ENCODE data around the gene DLGAP4. TPM values are rescaled to one million over a fixed set of nuclear protein-coding genes. Genes with fewer than 3 reads are reported as not detected.
A peak's percentile ranks its signal among the peaks of the same experiment; 100 is the strongest.

DLGAP4 gene
- polyA plus RNA-seq, 3 donors: 51.6 to 75.1 (median 66.5) TPM

DNA sequence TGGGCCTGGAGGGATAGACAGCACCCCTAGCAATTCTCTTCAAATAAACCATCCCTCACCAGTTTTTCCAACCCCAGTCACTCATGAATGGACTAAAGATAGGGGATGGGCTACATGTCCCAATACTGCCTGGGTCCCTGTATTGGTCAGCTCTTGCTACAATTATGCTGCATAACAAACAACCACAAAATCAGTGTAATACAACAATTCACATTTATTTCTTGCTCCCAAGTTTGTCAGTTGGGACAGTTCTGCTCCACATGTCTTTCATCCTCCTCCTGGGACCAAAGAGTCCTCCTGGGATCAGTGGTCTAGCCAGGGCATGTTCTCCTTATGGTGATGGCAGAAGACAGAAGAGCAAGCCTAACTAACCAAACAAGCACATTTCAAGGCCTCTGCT, 143.5 kb downstream of the DLGAP4 start:
- no peak for DNase-seq (ENCODE audit: extremely low read depth in 1 of 11, low read depth in 9 of 11, low spot score in 4 of 11)

DNA sequence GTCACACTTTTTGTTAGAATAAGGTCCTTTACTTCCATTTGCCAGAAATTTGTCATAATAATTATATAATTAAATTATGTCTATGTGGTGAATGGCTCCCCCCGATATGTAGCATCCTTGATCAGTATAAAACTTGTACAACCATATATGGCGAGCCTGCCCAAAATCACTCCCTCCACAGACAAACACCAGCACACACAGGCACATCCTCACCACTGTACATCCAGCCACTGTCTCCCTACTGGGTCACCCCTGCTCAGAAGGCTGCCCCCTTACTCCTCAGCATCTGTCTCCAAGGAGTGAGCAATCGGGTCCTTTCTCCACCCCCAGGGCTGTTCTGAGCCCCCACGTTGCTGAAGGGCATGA, 148.2 kb downstream of the DLGAP4 start:
- no peak for DNase-seq (ENCODE audit: extremely low read depth in 1 of 11, low read depth in 9 of 11, low spot score in 4 of 11)

DNA sequence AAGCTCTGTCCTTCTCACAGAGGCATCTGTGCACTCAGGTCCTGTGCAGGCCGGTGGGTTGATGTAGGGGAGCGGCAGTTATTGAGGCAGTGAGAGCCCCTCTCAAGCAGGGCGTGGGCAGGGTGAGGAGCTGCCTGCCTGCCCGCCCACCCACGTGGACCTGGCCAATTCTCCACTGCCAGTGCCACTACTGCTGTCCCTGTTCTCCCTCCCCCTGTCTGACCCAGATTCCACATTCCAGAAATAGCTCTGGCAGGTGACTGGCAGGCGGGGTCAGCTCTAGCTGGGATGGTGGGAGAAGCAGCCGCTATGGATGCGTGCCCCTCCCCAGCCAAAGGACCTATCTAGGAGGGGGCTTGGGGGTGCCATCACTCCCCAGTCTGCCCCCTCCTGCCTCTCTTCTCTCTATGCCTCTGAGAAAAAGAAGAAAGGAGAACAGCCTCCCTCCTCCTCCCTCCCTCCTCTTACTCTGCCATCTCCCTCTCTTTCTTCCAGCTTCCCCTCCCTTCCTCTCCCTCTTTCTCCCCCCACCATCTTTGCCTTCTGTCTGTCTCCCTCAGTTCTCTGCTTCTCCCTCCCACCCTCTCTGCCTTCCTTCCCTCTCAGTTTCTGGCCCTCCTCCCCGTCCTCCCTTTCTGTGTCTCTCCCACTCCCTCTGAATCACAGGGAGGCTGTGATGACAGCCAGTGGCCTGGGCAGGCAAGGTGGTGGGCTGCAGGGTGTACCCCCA, 148.7 kb downstream of the DLGAP4 start:
- peak in 5 of 11 donors; percentile 36 to 74 (median 65) for DNase-seq (ENCODE audit: extremely low read depth in 1 of 11, low read depth in 9 of 11, low spot score in 4 of 11)

DNA sequence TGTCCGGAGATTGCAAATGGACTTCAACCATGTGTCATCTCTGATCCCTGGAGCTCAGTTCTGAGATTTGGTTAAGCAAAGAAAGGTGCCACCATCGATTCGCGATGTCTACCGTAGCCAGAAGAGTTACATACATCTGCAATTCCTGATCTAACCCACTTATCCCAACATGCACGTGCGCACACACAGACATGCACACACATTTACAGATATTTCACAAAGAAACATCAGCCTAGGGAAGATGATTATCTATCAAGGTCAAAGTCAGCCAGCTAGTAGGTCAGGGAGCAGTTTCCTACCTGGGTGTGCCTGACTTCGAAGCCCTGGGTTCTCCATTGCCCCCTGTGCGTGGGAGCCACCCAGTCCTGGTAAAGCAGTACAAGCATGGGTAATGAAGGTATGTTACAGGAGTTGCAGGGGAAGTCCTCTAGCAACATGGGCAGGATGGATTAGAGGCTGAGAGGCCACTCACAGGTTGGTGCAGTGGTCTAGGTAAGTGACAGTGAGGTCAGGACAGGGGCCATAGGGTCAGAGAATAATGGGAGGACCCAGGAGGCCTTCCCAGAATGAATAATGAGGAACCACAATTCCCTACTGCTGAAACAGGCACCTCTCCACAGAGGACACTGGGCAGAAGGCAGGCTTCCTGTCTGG, 150.0 kb downstream of the DLGAP4 start:
- no peak for DNase-seq (ENCODE audit: extremely low read depth in 1 of 11, low read depth in 9 of 11, low spot score in 4 of 11)

DNA sequence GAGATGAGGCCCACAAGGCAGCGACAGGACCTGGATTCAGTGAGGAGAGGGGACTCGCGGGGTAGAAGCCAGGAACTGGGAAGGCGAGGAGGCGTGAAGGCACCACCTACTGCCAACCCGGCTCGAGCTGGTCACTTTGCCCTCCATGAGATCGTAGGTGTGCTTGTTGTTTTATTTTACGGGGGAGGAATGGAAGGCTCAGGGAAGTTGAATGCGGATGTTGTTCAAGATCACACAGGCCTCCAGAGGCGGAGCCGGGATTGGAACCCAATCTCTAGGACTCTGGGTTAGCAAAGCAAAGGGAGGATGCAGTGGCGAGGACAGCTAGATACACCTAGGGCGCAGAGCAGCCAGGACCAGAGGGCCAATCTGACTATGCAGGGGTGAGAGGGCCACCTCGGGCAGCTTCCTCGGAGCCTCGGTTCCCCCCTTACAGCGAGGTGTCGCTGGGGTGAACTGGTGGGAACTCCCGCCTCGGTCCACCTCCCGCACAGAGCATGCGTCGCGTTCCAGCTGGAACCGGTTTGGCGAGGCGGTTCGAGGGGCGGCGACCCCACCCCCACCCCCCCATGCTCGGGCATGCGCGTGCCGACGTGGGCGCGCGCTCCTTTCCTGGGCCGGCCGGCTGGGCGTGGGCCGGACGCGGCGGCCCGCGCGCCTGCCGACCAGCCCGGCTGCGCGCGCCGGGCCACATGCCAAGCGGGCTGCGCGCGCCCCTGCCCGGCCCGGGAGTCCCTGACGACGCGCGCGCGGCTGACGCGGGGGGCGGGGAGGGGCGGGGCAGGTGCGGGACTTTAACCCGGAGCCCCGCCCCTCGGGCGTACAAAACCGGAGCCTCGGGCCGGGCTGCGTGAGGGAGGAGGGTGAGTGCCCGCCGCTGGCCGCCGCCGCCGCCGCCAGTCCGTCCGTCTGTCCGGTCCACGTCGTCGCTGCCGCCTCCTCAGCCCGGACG, 154.8 kb downstream of the DLGAP4 start:
- DNase-seq (ENCODE audit: extremely low read depth in 1 of 11, low read depth in 9 of 11, low spot score in 4 of 11): peak; percentile 84 to 94 (median 91)

DNA sequence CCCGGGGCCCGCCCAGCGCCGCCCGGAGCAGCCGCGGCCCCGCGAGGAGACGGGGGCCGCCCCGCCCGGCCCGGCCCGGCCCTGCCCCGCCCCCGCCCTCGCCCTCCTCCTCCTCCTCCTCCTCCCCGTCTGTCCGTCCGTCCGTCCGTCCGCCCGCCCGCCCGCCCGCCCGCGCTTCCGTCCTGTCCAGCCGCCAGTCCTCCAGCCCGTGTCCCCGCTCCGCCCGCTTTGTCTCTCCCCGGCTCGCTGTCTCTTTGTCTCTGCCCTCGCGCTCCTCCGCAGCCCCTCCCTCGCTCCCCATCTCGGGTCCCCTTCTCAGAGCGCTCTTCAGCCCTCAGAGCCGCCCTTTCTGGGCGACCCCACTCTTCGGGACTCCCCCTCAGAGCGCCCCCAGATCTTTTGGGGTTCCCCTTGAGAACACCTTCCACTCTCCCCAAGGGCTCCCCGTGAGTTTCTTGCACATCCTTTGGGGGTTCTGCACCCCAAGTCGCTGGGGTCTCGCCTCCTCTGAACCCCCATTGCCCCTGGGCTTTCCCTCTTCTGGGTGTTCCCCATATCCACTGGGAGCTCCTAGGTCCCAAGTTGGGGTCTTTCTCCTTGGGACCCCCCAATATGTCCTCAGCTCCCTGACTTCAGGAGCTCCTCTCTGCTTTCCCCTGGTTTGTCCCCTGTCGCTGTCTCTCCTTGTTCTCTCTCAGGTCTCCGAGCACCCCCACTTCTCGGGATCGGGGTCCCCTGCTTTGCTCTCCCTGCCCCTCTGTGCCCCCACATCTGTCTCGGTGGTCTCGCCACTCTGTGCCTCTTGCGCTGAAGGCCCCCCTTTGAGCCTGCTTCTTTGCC, 155.7 kb downstream of the DLGAP4 start:
- peak in 2 of 11 donors; percentile 34 to 57 for DNase-seq (ENCODE audit: extremely low read depth in 1 of 11, low read depth in 9 of 11, low spot score in 4 of 11)

DNA sequence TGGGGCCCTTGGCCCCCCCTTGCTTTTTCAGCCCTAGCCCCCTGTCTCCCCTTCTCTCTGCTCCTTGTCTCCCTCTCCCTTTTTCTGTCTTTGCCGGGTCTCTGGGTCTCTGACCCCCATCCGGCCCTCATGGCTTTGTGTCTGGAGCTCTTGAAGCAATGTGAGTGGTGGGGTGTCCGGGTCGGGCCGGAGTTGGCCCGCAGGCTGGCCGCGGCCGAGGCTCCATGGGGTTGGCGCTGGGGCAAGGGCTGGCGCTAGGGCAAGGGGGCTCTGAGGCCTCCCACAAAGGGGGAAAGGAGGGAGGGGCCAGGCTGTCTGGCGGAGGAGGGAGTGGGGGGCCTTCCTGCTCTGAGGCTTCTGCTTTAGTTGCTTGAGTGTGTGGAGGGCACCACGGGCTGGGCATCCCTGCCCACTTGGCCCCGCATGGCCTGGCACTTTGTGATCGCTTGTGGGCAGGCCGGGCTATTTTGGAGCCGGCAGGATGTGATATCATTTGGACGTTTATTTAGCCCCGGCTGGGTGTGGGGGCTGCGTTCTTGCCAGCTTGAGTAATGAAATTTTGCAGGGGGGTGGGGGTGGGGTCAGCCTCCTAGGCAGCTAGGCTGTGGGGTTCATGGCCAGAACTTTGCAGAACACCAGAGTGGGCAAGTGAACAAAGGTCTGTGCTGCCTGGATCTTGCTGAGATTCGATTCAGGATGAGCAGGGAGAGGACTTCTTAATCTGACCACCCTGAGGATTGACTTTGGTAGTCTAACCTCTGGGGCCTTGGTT, 156.5 kb downstream of the DLGAP4 start:
- peak in 2 of 11 donors; percentile 36 to 45 for DNase-seq (ENCODE audit: extremely low read depth in 1 of 11, low read depth in 9 of 11, low spot score in 4 of 11)

DNA sequence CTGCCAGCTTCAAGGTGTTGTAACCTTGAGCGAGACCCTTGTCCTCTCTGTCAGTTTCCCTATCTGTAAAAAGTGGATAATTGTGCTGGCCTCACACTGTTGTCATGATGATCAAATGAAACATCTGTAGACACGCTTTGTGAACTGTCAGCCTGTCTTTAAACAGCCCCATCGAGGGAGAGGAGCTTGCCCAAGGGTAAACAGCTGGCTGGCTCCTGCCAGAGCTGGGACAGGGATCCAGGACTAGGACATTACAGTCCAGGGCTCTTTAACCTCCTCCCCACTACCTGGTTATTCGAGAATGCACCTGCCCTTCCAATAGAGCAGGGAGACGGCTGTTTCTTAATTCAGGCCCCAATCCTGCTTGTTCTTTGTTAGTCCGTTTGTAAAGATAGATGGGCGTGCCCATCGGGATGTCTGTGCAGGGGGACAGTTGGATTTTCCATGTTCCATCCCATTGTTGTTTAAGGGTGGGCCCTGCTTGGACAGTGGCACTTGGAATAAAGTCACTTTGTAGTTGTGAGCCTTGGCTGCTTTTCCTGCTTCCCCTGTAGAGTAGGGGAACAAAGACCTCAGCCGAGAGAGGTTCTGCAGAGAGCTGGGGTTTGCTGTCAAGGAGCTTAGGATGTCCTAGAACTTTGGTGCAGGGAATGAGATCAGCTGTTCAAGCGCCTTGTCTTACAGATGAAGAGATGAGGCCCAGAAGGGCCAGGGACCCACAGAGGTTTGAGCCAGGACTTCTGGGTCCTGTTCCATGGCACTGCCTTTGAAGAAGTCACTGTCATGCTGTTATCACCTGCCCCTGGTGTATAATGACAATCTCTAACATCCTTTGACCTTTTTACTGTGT, 157.3 kb downstream of the DLGAP4 start:
- no peak for DNase-seq (ENCODE audit: extremely low read depth in 1 of 11, low read depth in 9 of 11, low spot score in 4 of 11)

DNA sequence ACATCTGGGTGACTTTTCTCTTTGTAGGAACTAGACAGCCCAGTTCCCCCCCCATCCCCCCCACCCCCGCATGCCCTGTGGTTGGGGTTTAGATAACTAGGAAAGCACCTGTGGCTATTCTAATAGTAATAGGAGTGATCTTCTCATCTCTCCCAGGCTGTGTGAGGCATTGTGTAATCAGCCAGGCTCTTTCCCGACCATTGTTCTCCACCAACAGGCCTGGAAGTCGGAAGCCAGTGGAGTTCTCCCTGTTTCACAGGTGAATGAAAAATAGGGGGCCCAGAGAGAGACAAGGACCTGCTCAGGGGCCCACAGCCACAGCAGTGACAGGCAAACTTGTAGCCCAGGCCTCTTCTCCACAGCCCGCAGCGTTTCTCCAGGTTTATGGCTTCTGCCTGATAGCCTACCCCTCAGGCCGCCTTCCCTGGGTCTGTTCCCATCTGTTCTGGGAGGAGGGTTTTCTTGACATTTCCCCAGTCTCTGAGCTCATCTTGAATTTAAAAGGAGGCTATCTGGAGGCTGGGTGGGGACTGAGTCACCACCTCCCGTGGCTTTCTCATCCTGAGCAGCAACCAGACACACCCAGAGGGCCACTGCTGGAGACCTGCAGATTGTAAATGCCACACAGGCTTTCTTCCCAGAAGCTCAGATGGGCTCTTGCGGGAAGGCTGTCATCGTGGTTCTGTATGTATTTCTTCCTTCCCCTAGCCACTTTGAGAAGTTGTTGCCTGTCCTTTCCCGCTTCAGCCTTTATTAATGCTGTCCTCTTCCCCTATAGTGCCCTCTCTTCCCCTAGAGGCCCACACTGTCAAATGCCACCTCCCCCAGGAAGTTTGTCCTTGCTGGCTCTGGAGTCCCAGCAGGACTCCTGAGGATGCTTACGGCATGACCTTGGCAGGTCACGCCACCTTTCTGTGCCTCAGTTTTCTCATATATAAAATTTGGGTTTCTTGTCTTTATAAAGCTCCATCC, 159.3 kb downstream of the DLGAP4 start:
- no peak for DNase-seq (ENCODE audit: extremely low read depth in 1 of 11, low read depth in 9 of 11, low spot score in 4 of 11)

DNA sequence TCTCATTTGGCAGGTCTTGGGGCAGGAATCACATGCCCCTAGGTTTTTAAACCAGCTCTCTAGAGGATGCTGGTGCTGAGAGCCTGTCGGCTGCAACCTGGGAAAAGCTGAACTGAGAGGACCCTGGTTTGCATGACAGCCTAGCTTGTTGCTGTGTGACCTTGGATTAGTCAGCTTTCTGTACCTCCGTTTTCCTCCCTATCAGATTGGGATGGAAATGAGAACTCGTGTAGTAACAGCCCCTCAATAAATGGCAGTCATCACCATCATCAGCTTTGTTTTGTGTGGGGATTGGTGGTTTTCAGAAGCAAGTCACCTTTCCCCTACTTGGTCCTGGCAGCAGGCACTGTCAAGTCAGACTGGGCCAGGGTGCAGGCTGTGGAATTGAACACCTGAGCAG, 159.9 kb downstream of the DLGAP4 start:
- DNase-seq (ENCODE audit: extremely low read depth in 1 of 11, low read depth in 9 of 11, low spot score in 4 of 11): no peak

DNA sequence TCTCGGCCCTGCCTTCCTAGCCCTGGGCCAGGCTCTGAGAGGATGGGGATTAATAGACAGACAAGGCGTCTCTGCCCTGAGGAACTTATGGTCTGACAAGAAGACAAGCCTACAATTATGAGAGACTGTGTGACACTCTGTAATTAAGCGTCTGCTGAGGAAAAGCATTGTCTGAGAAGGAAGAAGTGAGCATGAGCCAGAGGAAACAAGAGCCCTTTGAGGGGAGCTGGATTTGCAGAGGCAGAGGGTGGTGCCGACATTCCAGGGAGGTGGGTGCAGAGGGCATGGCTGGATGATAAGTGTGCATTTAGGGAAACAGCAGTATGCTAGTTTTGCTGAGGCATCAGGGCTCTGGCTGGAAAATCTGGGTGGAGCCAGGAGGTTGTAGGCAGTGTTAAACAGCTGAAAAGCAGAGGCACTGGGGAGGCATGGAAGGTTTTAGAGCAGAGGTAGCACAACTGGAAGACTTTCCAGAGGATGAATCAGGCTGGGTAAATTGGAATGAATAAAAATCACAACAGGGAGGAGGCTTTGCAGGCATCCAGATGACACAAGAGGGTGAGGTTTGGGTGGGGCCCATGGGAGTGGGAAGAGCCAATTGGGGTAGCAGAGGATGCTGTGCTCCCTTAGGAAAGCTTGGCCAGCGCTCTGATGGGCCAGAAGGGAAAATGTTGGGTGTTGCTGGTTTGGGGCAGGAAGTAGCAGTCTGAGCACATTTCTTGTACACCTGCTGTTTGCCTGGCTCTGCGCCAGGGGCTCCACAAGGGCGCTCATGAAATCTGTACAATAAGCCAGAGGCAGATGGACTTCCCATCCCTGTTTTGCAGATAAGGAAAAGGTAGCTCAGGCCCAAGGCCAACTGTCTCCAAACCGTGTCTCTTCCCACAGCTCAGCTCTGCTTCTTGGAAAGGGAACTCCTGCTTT, 161.2 kb downstream of the DLGAP4 start:
- DNase-seq (ENCODE audit: extremely low read depth in 1 of 11, low read depth in 9 of 11, low spot score in 4 of 11): no peak

DNA sequence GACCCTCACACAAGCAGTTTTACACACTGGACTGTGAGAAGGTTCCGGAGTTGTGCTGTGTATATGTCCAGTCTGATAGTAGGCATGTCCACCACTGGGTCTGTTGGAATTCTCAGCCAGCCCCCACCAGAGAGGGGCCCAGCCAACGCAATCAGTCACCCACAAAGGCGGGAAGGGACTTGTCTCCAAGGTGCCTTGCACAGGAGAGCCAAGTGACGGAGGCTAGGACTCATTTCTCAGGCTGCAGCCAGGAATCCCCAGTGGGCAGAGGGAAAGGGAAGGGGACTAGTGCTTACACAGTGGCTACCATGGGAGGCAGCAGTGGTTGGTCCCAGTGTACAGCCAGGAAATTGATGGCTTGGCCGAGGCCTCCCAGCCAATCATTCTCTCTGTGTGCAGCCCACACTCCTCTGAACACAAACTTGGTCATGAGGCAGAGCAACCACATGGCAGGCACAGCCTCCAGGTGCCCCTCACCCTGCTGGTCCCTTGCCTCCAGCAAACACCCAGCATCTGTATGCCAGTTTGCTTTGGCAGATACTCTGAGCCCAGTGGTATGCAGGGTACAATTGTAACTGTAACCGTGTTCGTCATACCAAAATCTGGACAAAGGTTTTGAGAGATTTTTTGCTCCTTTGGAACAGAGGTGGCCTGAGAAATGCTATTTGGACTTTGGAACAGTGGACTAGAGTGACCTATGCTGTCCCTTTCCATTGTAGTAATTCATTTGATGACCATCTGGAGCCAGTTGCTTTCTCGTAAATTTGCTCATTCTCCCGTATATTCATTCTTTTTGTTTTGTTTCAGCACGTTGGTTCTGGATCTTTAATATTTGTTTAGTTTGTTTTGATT, 162.2 kb downstream of the DLGAP4 start:
- DNase-seq (ENCODE audit: extremely low read depth in 1 of 11, low read depth in 9 of 11, low spot score in 4 of 11): no peak

DNA sequence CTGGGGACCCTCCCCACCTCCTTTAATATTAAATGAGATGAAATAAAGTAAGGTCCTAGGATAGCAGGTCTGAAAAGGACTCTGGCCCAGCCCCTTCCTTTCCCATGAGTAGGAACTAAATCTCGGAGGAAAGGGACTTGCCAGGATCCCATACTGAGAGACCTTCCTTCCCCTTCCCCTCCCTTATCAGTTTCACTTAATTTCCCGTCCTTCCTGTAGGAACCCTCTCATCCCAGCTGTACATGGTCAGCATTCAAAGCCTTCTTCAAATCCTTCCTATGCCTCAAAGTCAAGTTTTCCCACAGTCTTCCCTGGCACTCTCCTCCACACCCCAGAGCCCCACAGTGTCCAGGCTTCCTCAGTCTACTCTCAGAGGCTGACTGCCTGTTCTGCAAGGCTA, 163.8 kb downstream of the DLGAP4 start:
- DNase-seq (ENCODE audit: extremely low read depth in 1 of 11, low read depth in 9 of 11, low spot score in 4 of 11): no peak

DNA sequence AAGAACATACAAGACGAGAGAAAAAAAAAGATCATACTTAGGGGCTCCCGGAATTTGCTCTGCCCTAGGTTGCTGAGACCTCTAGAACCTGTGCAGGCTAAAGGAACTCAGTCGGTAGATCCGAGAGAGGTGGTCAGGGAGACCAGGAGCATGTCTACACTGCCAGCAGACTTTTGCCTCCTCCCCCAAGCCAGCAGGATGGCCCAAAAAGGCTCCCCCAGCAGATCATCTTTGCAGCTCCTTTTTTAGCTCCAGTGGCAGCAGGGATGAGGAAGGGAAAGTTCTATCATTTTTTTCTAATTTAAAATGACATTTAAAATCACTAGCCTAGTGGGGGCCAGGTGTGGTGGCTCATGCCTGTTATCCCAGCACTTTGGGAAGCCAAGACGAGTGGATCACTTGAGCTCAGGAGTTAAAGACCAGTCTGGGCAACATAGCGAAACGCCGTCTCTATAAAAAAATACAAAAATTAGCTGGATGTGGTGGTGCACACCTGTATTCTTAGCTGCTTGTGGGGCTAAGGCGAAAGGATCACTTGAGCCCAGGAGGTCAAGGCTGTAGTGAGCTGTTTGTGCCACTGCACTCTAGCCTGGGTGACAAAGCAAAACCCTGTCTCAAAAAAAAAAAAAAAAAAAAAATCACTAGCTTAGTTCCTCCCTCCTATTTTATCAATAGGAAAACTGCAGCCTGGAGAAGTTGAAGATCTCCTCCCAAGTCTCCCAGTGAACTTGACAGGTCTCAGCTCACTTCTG, 165.9 kb downstream of the DLGAP4 start:
- no peak for DNase-seq (ENCODE audit: extremely low read depth in 1 of 11, low read depth in 9 of 11, low spot score in 4 of 11)

All from renal cortex interstitium (tissue), 11 donors.